GM19467 (cell line): ENCODE data around the gene WDR31.
"Not testable (repeated sequence)": the region's sequence is repeated elsewhere in the genome, so short reads cannot be mapped to it uniquely, and the experiment has no call there.

Source experiments
- ATAC-seq: cut with Tn5 transposase; IDR thresholded peaks from one replicate; pipeline ENCODE4 v1.9.1; 2021; ENCODE audit warnings: mild to moderate bottlenecking, moderate library complexity; ENCODE audit not compliant: unreplicated experiment

WDR31 gene

GRCh38 chr9:113340011-113340699 lies at the start of gene WDR31:
Gene WDR31, minus strand, starts transcription at chr9:113340275. Its CDS starts 8,253 bp downstream, at chr9:113332022.
- peak; percentile 98 for ATAC-seq

- no peak for ATAC-seq
Measured at GRCh38 chr9:113389451-113389850, 49.4 kb upstream of the WDR31 start.

DNA sequence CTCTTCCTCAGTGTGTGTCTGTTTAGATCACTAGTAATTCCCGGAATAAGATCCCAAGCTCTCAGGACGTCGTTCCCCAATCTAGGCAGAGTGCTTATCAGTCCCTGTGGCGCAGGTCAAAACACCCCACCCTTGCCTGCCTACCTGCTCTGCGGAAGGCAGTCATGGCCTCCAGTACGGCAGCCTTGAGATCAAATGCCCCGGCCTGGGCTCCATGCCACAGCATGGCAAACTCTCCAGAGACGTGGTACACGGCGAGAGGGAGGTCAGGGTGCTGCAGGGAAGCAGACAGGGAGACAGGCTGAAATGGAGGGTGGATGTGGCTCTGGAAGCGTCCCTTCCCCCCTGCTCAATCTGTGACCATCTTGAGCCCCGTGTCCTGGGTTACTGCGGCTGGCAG lies 48.8 kb upstream of the WDR31 start:
- ATAC-seq: no peak

DNA sequence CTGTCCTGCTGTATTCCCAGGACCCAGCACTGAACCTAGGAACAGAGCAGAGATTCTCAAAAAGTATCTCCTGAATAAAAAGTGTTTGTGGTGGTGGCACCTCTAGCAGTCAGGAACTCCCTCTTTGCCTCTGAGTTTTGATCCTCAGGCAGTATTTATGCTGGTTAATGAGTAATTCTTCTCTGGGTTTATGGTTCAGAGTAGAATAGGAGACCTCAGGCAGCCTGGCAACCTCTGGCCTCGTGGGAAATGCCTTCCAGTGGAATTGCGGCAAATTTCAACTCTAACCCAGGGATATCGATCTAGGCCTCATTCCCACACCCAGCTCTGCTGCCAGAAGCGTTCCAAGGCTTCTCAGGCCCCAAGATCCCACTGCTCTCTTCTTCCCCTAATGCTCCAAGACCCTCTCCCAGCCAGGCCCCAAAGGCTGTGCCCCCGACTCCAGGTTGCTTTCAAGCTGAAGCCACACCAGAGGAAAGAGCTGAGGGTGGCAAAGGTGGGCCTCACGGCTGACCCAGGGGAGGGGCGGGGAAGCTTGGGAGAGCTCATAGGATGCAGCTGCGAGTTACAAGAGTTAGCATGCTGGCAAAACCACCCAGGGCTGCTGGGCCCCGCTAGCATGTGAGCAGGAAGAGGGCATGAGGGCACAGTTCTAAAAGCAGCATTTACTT lies 47.6 kb upstream of the WDR31 start:
- ATAC-seq: no peak

- no peak for ATAC-seq
Measured at GRCh38 chr9:113386571-113387393, 46.7 kb upstream of the WDR31 start.

DNA sequence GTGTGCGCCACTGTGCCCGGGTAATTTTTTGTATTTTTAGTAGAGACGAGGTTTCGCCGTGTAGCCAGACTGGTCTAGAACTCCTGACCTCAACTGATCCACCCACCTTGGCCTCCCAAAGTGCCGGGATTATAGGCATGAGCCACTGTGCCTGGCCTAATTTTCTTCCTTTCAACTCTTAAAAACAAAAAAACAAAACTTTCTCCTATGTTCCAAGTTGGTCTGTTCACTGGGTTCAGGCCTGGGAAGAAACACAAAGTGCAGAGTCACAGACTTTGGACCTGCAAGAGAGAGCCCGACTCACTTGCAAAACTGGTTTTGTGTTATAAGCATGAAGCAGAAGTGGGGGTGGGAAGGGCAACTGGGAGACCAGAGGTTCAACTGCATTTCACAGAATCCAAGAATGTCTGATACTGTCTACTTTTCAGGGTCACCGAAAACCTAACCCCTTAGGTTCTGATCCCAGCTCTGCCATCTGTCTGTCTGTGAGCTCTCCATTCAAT lies 41.9 kb upstream of the WDR31 start:
- ATAC-seq: no peak

DNA sequence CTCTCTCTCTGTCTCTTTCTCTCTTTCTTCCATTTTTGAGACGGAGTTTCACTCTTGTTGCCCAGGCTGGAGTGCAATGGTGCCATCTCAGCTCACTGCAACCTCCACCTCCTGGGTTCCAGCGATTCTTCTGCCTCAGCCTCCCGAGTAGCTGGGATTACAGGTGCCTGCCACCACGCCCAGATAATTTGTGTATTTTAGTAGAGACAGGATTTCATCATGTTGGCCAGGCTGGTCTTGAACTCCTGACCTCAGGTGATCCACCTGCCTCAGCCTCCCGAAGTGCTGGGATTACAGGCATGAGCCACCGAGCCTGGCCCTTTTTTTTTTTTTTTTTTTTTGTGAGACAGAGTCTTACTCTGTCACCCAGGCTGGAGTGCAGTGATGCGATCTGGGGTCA lies 41.4 kb upstream of the WDR31 start:
- not testable (repeated sequence) for ATAC-seq

DNA sequence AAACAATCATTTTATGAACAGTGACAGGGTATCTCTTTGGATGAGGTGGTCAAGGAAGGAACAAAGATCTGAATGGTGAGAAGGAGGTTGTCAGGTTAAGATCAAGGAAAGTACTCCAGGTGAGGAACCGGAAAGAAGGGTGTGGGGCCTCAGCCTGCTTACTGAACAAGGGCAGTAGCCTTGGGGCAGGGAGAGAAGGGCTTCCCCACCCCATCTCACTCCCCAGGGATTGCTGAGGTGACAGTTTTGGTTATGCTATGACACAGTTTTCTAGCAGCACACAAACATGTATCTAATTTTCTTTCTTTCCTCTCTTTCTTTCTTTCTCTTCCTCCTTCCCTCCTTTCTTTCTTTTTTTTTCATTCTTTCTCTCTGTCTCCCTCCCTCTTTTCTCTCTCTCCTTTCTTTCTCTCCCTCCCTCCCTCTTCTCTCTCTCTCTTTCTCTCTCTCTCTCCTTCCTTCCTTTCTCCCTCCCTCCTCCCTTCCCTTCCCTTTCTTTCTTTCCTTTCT lies 40.8 kb upstream of the WDR31 start:
- ATAC-seq: peak; percentile 41

DNA sequence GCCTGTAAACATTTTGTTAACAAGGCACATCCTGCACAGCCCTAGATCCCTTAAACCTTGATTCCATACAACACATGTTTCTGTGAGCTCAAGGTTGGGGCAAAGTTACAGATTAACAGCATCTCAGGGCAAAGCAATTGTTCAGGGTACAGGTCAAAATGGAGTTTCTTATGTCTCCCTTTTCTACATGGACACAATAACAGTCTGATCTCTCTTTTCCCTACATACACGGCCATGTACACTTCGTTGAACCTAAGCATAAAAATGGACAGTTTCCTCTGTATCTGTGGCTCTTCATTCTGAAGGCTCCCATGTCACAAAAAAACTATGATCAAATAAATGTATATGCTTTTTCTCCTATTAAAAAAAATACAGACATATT lies 39.7 kb upstream of the WDR31 start:
- ATAC-seq: not testable (repeated sequence)

GRCh38 chr9:113379094-113379828 lies 39.2 kb upstream of the WDR31 start:
- ATAC-seq: not testable (repeated sequence)

DNA sequence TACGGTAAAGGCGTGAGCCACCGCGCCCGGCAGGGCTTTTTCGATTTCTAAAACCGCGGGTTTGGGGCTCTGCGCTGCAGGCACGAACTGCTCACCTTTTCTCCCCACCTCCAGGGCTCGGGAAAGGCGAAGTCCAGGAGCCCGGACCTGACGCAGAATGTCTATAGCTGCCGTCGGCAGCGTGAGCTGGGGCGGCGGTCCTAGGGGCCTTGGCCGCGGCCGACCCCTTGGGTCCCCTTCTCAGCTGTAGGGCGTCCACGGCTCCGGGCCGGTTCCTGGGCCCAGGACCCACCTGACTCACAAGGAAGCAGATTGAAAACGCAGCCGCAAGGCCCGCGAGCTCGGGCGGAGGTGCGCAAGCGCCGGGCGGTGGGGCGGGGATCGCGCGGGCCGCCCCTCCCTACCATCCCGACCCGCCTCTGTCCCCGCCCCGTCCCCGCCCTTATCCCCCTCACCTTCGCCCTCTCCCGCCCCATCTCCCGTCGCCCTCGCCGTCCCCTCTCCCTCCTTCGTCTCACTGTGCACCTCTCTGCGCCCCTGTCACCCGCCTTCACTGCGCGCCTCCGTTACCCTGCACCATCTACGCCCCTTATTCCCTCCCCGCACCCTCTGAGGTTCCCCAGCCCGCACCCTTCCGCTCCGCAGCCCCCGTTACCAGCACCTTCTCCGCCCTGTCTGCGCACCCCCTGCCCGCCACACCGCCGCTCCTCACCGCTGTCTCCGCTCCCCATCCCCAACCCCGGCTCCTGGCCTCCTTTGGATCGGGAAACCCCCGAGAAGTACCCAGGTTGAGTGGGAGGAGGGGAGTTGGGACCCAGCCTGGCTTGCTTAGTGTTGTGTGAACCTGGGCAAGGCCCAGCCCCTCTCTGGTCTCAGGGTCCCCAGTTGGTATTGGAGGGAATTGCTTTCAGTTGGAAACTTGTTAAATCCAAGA lies 36.8 kb upstream of the WDR31 start, which contains the start of gene HDHD3:
Gene HDHD3, minus strand, starts transcription at position 353 of the 934 bp plus-strand sequence. CDS start 2,632 bp downstream, outside the sequence.
- ATAC-seq: peak; percentile 77

- ATAC-seq: no peak
Measured at GRCh38 chr9:113375057-113376023, 35.3 kb upstream of the WDR31 start.

DNA sequence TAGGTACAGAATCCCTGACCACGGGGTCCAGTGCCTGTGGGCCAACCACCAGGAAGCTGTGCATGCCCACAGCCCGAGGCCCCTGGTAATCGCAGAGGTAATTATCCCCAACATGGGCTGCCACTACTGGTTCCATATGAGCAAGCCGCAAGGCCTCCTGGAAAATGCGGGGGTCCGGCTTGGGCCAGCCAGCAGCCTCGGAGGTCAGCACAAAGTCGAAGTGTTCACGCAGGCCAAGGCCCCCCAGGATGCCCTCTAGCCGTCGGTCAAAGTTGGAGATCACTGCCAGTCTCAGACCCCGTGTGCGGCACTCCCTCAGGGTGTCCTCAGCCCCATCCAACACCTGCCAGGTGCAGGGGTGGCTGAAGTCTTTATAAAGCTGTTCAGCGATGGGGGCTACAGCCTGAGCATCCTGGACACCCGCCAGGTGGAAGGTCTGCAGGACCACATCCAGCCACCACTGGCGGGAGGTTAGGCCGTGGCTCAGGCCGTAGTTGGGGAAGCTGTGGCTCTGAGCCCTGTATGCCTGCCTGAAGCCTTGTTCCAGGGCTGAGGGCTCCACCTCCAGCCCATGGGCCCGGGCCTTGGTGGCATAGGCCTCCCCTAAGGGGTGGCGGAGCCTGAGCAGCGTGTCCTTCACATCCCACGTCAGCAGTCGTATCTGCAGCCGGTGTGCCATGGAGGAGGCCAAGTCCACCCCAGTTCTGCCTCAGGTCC lies 33.8 kb upstream of the WDR31 start:
- no peak for ATAC-seq

DNA sequence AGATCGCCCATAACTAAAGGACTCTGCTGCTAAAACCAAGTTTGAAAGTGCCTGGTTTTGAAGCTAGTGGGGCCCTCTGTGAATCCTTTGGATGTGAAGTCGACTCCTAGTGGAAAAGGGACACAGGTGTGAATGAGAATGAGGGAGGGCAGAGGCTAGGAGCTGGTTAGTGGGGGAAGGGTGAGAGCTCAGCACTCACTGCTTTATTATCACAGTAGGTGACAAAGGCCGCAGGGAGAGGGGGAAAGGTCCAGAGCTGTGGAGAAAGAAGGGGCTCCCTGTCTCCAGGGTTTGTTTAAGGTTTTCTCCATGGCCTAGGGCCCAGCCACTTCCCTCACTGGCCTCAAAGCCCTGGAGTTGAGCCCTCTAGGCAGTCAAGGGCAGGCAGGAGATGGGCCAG lies 33.2 kb upstream of the WDR31 start:
- no peak for ATAC-seq

DNA sequence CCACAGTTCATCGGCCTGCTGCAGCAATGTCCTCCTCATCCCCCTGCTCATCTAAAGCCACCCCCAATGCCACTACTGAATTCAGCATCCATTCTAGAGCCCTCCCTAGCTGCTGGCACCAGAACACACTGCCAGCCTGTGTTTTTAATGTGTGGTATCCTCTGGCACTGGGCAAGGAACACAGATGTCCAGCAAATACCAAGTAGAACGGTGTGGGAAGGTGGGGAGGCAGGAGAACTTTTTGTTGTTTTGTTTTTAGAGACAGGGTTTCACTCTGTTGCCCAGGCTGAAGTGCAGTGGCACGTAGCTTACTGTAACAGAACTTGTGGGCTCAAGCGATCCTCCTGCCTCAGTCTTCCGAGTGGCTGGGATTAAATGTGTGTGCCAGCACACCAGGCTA lies 32.0 kb upstream of the WDR31 start:
- ATAC-seq: no peak

GRCh38 chr9:113370806-113371325 lies 30.8 kb upstream of the WDR31 start:
- ATAC-seq: no peak

DNA sequence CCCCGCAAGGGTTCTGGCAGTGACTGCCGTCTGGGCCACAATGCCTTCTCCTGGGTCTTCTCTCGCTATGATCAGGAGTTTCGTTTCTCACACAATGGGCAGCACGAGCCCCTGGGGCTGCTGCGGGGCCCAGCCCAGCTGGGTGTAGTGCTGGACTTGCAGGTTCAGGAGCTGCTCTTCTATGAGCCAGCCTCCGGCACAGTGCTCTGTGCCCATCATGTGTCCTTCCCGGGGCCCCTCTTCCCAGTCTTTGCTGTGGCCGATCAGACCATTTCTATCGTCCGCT lies 29.7 kb upstream of the WDR31 start:
- ATAC-seq: no peak
